CD4-positive, alpha-beta T cell treated with Interleukin-17A for 1 hour (primary cell): ENCODE data around the gene CAPN11.
"Not testable (repeated sequence)": the region's sequence is repeated elsewhere in the genome, so short reads cannot be mapped to it uniquely, and the experiment has no call there.

Experiments
- DNase-seq: peaks from one replicate; pipeline ENCODE4 v3.0.0-alpha.2; 2020

Gene CAPN11

GRCh38 chr6:44157152-44157521 is 1.5 kb upstream of the CAPN11 start:
- DNase-seq = no peak

GRCh38 chr6:44161997-44162338 is 3.3 kb downstream of the CAPN11 start:
- no peak for DNase-seq

GRCh38 chr6:44162876-44163625 is 4.4 kb downstream of the CAPN11 start:
- no peak for DNase-seq

- no peak for DNase-seq
These were observed 7.5 kb downstream of the CAPN11 start for GRCh38 chr6:44166116-44166515.

- DNase-seq = no peak
These were observed 8.1 kb downstream of the CAPN11 start for GRCh38 chr6:44166591-44167184.

- DNase-seq = no peak
These were observed 8.9 kb downstream of the CAPN11 start for GRCh38 chr6:44167567-44167966.

- no peak for DNase-seq
These were observed 10.5 kb downstream of the CAPN11 start for GRCh38 chr6:44169154-44169553.

GRCh38 chr6:44169886-44170570 is 11.4 kb downstream of the CAPN11 start:
- no peak for DNase-seq

GRCh38 chr6:44171899-44172546 is 13.4 kb downstream of the CAPN11 start:
- DNase-seq = no peak

- peak; percentile 81 for DNase-seq
These were observed 14.3 kb downstream of the CAPN11 start for GRCh38 chr6:44172731-44173500.

- DNase-seq = no peak
These were observed 17.6 kb downstream of the CAPN11 start for GRCh38 chr6:44176130-44176761.

- DNase-seq = peak; percentile 30
These were observed 18.3 kb downstream of the CAPN11 start for GRCh38 chr6:44176762-44177509.

- no peak for DNase-seq
These were observed 19.2 kb downstream of the CAPN11 start for GRCh38 chr6:44177691-44178423.

GRCh38 chr6:44178424-44179071 is 19.9 kb downstream of the CAPN11 start:
- no peak for DNase-seq

GRCh38 chr6:44179072-44179536 is 20.5 kb downstream of the CAPN11 start:
- no peak for DNase-seq

- no peak for DNase-seq
These were observed 21.0 kb downstream of the CAPN11 start for GRCh38 chr6:44179648-44180047.

GRCh38 chr6:44180406-44180805 is 21.8 kb downstream of the CAPN11 start:
- no peak for DNase-seq

- no peak for DNase-seq
These were observed 22.3 kb downstream of the CAPN11 start for GRCh38 chr6:44180886-44181285.

- not testable (repeated sequence) for DNase-seq
These were observed 23.2 kb downstream of the CAPN11 start for GRCh38 chr6:44181784-44182183.

- no peak for DNase-seq
These were observed 24.3 kb downstream of the CAPN11 start for GRCh38 chr6:44182911-44183390.
